ENCODE measurements around the gene AGTRAP. TPM values are rescaled to one million over a fixed set of nuclear protein-coding genes. Genes with fewer than 3 reads are reported as not detected.
A peak's percentile ranks its signal among the peaks of the same experiment; 100 is the strongest.

The AGTRAP gene
- total and polyA plus RNA-seq, 9 of the 15 experiments (the other 6 are each of a cell fraction or from before 2014, with no cell fraction given): 26.8 to 105 (median 57.5) TPM

DNA sequence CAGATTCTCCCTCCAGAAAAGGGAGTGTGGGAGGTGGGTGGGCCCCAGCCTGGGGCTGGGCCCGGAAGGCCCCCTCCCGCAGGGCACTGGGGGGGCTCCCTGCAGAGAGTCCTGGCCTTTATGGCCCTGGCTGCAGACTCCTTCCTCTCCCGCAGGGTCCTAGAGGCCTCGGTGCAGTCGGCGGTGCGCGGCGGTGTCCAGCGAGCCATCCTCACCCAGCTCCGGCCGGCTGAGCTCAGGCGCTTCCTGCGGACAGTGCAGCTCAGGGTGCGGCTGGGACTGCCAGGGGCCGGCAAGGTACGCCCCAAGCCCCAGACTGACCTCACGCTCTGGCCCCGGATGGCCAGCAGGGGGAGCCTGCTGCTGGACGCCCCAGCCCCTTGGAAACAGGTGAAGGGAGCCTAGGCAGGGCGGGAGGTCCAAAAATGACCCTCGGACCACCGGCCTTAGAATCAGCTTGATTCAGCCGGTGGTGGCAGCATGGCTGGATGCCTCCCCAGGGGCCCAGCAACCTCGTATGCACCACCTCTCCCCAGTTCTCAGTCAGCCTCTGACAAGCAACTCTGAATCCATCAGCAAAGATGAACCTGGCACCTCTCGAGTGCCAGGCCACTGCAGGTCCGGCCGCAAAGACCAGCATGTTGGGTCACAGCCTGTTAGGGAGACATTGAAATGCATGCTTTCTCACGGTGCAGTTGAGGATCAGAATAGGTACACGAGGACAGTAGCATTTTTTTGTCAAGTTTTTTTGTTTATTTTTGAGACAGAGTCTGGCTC, 49.2 kb downstream of the AGTRAP start (continued):
- TF ChIP-seq POLR3A (IDR thresholded peaks at IDR 0.05; ENCODE audit: borderline replicate concordance, extremely low read depth, insufficient read depth, insufficient read length) (no peak), NCOR1 (IDR thresholded peaks at IDR 0.05) (peak; percentile 53; the same call in 1 of the 2 replicates), RBM22 (IDR thresholded peaks at IDR 0.05; ENCODE audit: low read depth, low read length, poor library complexity, severe bottlenecking) (peak; percentile 96), POLR2B (IDR thresholded peaks at IDR 0.05; ENCODE audit: low read depth, partially characterized antibody) (no peak), TCF3 (CRISPR knock-in tag; IDR thresholded peaks at IDR 0.05) (peak; percentile 21; the same call in 1 of the 2 replicates), ZZZ3 (IDR thresholded peaks at IDR 0.05) (no peak), STAG1 (CRISPR knock-in tag; IDR thresholded peaks at IDR 0.05; ENCODE audit: borderline replicate concordance) (no peak), NCOA1 (IDR thresholded peaks at IDR 0.05; ENCODE audit: low read depth) (no peak), EP400 (IDR thresholded peaks at IDR 0.05) (no peak), GATA2 (CRISPR knock-in tag; IDR thresholded peaks at IDR 0.05) (no peak), ZNF644 (tag; IDR thresholded peaks at IDR 0.05; ENCODE audit: low read depth) (no peak), RHOXF2B (CRISPR knock-in tag; conservative IDR thresholded peaks at IDR 0.05) (no peak; the same call in 1 of the 2 replicates), CC2D1A (IDR thresholded peaks at IDR 0.05) (0 out of 2 replicates have a peak, but pooled peaks have one; percentile 49), ZNF507 (tag; conservative IDR thresholded peaks at IDR 0.05) (no peak), FOXJ3 (CRISPR knock-in tag; IDR thresholded peaks at IDR 0.05) (no peak)
- TF ChIP-seq, protein P1, sequence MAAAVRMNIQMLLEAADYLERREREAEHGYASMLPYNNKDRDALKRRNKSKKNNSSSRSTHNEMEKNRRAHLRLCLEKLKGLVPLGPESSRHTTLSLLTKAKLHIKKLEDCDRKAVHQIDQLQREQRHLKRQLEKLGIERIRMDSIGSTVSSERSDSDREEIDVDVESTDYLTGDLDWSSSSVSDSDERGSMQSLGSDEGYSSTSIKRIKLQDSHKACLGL (CRISPR knock-in tag; IDR thresholded peaks at IDR 0.05; ENCODE audit: borderline replicate concordance, poor library complexity, severe bottlenecking): no peak
- TF ChIP-seq, protein P2, sequence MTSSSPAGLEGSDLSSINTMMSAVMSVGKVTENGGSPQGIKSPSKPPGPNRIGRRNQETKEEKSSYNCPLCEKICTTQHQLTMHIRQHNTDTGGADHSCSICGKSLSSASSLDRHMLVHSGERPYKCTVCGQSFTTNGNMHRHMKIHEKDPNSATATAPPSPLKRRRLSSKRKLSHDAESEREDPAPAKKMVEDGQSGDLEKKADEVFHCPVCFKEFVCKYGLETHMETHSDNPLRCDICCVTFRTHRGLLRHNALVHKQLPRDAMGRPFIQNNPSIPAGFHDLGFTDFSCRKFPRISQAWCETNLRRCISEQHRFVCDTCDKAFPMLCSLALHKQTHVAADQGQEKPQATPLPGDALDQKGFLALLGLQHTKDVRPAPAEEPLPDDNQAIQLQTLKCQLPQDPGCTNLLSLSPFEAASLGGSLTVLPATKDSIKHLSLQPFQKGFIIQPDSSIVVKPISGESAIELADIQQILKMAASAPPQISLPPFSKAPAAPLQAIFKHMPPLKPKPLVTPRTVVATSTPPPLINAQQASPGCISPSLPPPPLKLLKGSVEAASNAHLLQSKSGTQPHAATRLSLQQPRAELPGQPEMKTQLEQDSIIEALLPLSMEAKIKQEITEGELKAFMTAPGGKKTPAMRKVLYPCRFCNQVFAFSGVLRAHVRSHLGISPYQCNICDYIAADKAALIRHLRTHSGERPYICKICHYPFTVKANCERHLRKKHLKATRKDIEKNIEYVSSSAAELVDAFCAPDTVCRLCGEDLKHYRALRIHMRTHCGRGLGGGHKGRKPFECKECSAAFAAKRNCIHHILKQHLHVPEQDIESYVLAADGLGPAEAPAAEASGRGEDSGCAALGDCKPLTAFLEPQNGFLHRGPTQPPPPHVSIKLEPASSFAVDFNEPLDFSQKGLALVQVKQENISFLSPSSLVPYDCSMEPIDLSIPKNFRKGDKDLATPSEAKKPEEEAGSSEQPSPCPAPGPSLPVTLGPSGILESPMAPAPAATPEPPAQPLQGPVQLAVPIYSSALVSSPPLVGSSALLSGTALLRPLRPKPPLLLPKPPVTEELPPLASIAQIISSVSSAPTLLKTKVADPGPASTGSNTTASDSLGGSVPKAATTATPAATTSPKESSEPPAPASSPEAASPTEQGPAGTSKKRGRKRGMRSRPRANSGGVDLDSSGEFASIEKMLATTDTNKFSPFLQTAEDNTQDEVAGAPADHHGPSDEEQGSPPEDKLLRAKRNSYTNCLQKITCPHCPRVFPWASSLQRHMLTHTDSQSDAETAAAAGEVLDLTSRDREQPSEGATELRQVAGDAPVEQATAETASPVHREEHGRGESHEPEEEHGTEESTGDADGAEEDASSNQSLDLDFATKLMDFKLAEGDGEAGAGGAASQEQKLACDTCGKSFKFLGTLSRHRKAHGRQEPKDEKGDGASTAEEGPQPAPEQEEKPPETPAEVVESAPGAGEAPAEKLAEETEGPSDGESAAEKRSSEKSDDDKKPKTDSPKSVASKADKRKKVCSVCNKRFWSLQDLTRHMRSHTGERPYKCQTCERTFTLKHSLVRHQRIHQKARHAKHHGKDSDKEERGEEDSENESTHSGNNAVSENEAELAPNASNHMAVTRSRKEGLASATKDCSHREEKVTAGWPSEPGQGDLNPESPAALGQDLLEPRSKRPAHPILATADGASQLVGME (CRISPR knock-in tag; IDR thresholded peaks at IDR 0.05): no peak
- TF ChIP-seq, protein P3, sequence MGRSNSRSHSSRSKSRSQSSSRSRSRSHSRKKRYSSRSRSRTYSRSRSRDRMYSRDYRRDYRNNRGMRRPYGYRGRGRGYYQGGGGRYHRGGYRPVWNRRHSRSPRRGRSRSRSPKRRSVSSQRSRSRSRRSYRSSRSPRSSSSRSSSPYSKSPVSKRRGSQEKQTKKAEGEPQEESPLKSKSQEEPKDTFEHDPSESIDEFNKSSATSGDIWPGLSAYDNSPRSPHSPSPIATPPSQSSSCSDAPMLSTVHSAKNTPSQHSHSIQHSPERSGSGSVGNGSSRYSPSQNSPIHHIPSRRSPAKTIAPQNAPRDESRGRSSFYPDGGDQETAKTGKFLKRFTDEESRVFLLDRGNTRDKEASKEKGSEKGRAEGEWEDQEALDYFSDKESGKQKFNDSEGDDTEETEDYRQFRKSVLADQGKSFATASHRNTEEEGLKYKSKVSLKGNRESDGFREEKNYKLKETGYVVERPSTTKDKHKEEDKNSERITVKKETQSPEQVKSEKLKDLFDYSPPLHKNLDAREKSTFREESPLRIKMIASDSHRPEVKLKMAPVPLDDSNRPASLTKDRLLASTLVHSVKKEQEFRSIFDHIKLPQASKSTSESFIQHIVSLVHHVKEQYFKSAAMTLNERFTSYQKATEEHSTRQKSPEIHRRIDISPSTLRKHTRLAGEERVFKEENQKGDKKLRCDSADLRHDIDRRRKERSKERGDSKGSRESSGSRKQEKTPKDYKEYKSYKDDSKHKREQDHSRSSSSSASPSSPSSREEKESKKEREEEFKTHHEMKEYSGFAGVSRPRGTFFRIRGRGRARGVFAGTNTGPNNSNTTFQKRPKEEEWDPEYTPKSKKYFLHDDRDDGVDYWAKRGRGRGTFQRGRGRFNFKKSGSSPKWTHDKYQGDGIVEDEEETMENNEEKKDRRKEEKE (IDR thresholded peaks at IDR 0.05; ENCODE audit: borderline replicate concordance in 1 of 2, control insufficient read depth in 1 of 2, low read depth in 2 of 2, low read length in 1 of 2): no peak
